Measurements from ENCODE around the gene PDZD7.

PDZD7 gene

DNA sequence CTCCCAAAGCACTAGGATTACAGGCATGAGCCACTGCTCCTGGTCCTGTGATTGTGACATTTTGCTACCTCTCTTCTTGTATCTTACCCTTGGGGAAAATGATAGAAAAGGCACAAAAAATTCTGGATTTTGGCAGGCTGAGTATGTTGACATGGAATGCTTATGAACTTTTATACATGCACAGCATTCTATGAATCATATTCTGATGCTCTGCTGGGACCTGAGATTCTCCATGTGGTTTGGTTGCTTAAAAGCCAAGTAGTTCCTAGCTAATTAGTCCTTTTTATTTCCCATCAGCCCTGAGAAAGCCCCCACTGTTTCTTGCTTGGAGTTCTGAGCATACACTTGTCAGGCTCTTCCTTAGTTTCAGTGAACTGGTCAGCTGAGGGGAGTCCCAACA is 22.6 kb upstream of the PDZD7 start:
- DNase-seq (ENCODE audit: low read depth), result no peak
- no peak for TF ChIP-seq CTCF (conservative IDR thresholded peaks at IDR 0.05; ENCODE audit: low read depth, low read length)
- no peak overlapping the region for H3K4me3 ChIP-seq (ENCODE audit: low read length)

- peak; percentile 96 for DNase-seq (ENCODE audit: low read depth)
- no peak for TF ChIP-seq CTCF (conservative IDR thresholded peaks at IDR 0.05; ENCODE audit: low read depth, low read length)
- H3K4me3 ChIP-seq (ENCODE audit: low read length), result no peak overlapping the region
These were observed 21.4 kb upstream of the PDZD7 start for GRCh38 chr10:101052285-101052684.

DNA sequence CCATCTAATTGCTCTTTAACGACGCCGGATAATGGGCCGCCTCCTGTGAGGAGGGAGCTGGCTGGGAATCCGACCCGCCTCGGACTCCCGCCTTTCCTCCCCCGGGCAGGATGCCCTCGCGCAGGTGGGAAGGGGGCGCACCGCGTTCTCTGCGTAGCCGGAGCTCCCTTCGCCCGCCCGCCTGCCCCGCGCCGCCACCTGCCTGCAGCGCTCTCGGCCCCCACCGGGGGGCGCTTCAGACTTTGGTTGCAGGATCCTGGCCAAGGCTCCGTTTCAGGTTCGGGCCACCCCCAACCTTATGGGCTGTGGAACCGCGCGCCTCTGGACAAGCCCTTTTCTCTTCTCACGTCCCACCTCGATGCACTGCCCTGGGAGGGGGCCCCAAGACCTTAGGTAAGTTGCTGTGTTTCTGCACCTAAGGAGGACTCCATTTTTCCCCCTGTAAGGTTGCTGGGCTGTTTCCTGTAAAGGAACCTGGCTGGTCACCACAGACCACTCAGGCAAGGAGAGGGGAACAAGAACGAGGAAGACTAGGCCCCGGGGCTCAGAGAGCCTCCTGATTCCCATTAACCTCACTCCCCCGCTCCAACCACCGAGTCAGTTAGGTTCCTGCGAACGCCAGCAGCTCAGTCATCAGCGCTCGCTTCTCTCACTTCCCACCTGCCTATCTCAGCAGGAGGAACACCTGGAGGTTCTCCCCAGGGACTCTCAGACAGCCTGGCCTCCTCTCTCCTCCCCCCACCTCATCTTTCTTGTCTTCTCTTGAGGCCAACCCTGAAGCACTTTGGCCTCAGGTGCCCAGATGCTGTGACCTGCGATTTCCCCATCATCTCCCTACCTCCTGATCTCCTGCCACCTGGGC is 19.5 kb upstream of the PDZD7 start:
- H3K4me3 ChIP-seq (ENCODE audit: low read length), result peak overlapping the region; percentile 31
- TF ChIP-seq CTCF (conservative IDR thresholded peaks at IDR 0.05; ENCODE audit: low read depth, low read length), result peak; percentile 83
- no peak for DNase-seq (ENCODE audit: low read depth)

DNA sequence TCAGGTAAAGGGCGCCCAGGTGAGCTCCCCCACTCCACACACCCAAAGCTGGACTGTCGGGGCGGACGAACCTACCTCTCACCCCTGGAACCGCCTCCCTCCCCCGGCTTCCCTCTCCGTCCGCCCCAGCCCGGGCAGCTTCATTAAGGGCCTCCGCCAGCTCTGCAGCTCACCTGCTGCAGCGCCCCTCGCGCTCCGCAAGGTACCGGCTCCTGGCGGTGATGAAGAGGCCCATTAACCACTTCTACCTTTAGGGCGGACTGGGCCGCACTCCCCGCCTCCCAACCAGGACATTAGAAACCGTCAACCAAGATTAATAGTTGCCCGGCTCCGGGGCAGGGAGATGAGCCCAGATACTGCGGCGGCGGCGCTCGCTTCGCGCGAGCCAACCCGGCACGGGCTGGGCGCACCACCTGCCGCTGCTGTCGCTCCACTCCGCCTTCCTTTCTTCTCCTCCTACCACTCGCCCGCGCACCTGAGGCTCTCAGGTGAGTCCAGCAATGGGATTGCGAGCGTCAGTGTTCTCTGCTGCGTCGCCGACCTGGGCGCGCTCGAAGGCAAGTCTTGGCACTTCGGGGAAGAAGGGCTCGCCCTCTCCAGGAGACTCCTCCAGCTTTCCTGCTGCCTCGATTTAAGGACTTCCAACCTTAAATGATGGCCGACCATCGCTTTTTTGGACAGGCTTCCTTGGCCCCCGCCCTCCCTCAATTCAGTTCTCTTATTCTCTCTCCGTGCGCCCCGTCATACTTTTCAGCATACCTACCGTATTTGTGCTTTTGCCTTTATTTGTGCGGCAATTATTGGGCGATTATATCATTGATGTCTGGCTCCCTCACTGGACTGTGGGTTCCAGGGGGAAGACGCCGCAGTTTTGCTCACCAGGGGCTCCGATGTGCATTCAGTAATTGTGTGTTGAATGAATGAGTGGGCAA is 17.3 kb upstream of the PDZD7 start:
- no peak overlapping the region for H3K4me3 ChIP-seq (ENCODE audit: low read length)
- no peak for DNase-seq (ENCODE audit: low read depth)
- TF ChIP-seq CTCF (conservative IDR thresholded peaks at IDR 0.05; ENCODE audit: low read depth, low read length), result peak; percentile 17

- TF ChIP-seq CTCF (conservative IDR thresholded peaks at IDR 0.05; ENCODE audit: low read depth, low read length), result no peak
- no peak for DNase-seq (ENCODE audit: low read depth)
- peak overlapping the region; percentile 16 for H3K4me3 ChIP-seq (ENCODE audit: low read length)
These were observed 16.3 kb upstream of the PDZD7 start for GRCh38 chr10:101047268-101047667.

DNA sequence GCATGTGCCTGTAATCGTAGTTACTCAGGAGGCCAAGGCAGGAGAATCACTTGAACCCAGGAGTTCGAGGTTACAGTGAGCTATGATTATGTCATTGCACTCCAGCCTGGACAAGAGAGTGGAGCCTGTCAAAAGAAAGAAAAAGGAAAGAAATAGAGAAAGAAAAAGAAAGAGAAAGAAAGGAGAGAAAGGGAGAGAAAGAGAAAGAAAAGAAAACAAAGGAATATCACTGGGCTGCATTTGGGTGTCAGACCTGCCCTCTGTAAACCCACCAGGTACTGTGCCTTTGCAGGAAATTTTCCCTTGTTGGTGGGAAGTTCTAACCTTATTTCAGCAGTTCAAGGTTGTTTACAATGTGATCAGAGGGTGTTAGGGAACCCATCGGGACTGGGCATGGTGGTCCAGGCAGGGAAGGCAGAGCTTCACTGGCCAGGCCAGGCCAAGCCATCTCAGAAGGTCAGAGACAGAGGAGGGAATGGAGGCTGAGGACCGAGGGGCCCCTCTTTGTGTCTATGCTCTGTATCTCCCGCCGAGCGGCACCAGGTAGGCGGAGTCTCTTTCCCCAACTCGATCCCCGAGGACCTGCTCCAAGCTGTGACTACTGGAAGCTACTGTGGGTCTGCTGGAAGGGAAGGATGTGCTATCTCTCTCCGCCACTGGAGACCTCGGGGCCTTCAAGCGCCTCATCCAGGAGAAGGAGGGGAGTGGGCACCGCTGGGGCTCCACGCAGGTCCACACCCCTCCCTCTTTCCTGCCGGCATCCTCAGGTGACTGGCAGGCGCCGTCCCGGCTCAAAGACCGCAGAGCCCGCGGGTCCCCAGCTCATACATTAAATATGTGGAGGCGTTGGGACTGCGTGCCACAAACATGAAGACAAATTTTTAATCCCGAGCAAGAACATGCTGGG is 15.7 kb upstream of the PDZD7 start:
- DNase-seq (ENCODE audit: low read depth), result no peak
- peak overlapping the region; percentile 16 for H3K4me3 ChIP-seq (ENCODE audit: low read length)
- no peak for TF ChIP-seq CTCF (conservative IDR thresholded peaks at IDR 0.05; ENCODE audit: low read depth, low read length)
